ENCODE results near the gene CARD11.

Gene CARD11

DNA sequence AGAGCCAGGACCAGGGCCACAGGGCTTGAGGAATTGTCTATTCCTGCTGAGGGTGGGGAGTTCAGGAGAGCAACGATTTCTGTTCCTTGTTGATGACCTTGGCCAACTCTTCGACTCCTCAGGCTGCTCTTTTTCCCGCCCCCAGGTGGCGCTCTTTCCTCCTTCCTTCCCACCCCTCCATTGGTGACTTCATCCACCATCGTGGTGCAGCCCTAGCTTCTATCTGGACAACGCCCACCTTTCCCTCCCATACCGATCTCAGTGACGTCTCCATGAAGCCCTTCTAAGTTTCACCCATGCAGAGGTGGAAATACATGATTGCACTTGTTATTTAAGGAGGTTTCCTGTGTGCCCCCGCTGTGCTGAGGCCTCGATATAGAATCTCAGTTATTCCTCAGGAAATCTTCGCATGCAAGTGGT lies 22.1 kb upstream of the CARD11 start:
- TF ChIP-seq, protein P1, sequence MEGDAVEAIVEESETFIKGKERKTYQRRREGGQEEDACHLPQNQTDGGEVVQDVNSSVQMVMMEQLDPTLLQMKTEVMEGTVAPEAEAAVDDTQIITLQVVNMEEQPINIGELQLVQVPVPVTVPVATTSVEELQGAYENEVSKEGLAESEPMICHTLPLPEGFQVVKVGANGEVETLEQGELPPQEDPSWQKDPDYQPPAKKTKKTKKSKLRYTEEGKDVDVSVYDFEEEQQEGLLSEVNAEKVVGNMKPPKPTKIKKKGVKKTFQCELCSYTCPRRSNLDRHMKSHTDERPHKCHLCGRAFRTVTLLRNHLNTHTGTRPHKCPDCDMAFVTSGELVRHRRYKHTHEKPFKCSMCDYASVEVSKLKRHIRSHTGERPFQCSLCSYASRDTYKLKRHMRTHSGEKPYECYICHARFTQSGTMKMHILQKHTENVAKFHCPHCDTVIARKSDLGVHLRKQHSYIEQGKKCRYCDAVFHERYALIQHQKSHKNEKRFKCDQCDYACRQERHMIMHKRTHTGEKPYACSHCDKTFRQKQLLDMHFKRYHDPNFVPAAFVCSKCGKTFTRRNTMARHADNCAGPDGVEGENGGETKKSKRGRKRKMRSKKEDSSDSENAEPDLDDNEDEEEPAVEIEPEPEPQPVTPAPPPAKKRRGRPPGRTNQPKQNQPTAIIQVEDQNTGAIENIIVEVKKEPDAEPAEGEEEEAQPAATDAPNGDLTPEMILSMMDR (IDR thresholded peaks at IDR 0.05; ENCODE audit: extremely low read depth, missing control alignments), result peak; percentile 67
- DNase-seq (ENCODE audit: low spot score), result peak; percentile 67

DNA sequence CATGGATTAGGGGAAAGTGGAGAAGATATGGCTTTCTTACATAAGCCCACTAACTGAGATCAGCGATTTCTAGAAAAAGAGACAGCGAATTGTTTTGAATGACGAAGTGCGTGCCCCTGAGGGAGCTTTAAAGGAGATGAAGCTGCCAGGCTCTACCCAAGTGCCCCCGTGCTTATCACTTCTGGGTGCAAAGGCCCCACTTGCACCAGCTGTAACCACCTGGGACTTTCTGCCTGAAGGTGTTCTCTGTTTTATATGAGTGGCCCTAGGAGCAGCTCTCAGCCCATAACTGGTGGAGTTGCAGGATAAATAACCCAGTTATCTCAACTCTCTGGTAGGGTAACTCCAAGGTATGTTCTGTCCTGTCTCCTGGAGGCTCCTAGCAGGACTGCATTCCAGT lies 20.4 kb upstream of the CARD11 start:
- TF ChIP-seq, protein P1 (IDR thresholded peaks at IDR 0.05; ENCODE audit: extremely low read depth, missing control alignments), result no peak
- no peak for DNase-seq (ENCODE audit: low spot score)

DNA sequence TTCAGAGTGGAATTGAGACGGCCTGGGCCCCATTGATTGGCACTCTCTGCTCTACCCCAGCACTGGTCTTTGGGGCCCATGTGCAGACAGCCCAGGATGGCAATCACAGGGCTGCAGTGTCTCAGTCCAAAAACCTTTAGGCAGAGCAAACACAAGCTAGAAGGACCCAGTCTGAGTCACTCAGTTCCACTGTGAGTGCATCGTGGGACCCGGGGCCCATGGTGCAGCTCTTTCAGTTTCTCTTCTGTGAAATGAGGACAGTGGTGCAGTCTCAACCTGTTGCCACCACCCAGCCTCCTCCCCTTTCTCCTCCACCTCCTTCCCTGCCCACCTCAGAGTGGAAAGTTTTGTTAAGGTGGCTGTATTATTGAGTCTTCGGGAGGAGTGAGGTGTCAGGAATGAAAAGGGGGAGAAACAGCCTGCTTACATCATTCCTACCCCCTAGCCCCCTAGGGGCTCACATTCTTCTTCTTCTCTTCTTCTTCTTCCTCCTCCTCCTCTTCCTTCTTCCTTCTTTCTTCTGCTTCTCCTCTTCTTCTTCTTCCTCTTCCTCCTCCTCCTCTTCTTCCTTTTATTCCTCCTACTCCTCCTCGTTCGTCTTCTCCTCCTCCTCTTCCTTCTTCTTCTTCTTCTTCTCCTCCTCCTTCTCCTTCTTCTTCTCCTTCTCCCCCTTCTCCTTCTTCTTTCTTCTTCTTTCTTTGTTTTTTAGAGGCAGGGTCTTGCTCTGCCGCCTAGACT lies 19.5 kb upstream of the CARD11 start:
- TF ChIP-seq, protein P1 (IDR thresholded peaks at IDR 0.05; ENCODE audit: extremely low read depth, missing control alignments), result no peak
- DNase-seq (ENCODE audit: low spot score), result peak; percentile 70

DNA sequence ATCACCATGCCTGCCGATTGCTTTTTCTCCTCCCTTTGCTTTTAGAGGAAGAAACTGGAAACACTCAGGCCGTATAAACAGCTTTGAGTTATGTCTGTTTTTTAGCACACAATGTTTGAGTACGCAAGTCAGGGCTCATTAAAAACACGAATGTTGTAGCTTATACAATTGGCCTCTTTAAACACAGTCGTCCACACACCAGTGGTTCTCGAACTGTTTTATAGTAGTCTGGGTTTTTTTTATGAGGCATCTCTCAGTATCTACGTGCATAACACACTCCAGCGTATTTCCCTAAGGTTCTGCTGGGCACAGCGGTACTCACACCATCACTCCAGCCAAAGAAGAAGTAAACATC lies 13.4 kb upstream of the CARD11 start:
- no peak for DNase-seq (ENCODE audit: low spot score)
- TF ChIP-seq, protein P1 (IDR thresholded peaks at IDR 0.05; ENCODE audit: extremely low read depth, missing control alignments), result no peak

DNA sequence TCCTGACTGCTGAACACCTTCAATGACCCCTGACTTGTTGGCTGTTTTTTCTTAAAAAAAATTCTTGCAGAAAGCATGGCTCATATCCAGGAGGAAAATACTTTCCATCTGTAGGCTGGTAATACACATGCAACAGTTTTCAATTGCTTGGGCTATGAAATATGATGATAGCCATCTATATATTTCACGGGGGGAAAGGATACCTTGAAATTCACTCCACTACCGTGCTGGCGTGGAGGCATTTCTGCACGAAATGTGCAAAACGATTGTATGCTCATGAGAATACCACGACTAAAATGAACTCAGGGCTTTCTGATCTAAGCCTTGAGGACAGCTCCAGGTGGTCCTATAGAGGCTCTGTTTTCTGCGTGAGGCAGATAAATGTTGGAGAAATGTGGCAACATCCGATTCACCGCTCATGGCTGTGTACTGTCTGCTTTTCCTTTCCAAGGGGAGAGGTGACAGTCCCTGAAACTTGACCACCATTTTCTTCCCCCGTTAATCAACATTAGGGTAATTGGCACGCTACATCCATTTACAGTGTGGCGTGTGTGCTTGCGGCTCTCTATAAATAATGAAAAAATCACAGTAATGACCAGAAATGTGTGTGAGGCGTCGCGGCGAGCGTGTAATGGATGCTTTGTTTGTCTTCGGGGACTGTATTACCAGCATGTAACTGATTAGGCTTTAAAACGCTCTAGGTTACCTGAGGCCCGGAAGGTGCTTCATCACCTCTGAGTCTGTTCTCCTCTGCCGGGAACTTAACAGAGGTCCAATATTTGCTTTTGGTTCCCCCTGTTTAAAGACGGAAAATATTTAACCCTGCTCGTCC lies 12.8 kb upstream of the CARD11 start:
- TF ChIP-seq, protein P1 (IDR thresholded peaks at IDR 0.05; ENCODE audit: extremely low read depth, missing control alignments), result no peak
- DNase-seq (ENCODE audit: low spot score), result no peak

DNA sequence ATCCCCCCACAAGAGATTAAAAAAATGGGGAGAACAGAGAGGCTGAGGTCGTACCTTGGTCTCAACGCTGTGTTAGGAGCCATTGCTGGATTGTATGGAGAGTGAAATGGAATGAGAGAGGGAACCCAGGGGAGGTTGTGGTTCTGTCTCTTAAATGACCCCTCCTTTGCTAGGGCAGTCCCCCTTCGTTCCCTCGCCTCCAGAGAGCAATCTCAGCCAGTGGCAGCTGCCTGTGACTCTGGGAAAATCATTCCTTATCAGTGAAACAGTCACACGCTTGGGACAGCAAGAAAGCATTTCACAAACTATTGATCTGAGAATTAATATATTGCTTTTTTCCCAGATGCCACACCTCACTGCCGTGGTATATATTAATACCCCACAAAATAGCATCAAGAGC lies 12.0 kb upstream of the CARD11 start:
- no peak for DNase-seq (ENCODE audit: low spot score)
- TF ChIP-seq, protein P1 (IDR thresholded peaks at IDR 0.05; ENCODE audit: extremely low read depth, missing control alignments), result no peak

DNA sequence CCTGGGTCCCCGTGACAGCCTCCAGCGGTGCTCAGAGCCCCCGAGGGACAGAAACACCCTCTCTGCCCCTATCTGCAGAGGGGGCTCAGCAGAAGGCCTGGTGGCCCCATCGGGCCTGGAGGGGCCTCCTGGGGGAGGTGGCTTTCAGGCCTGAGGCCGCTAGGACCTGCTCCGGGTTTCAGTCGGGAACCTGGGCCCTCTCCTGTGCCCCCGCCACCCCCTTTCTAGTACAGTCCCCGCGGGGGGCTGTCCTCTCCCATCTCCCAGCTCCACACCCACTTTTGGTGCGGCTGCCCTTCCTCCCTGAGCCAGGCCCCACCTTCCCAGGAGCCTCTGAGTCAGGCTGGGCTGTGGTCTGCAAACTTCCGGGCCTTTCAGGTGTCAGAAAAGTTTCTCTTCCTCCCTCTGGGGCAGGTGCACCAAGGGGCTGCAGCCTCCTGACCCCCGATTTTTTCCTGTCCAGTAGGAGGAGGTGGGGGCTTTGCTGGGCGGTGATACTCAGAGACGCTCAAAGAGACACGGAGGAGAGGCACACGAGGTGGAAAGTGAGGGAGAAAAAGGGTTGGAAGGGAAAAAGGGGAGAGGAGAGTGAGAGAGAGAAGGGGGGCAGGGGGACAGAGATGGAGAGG lies 692 bp downstream of the CARD11 start:
- peak; percentile 82 for DNase-seq (ENCODE audit: low spot score)
- TF ChIP-seq, protein P1 (IDR thresholded peaks at IDR 0.05; ENCODE audit: extremely low read depth, missing control alignments), result no peak

All from GM20000 (cell line).